Prostate gland (tissue), 2 donors: ENCODE data around the gene LYPLA2. TPM values are rescaled to one million over a fixed set of nuclear protein-coding genes. Genes with fewer than 3 reads are reported as not detected.

Experiments used
- DNase-seq: peaks from one replicate; pipeline ENCODE4 v3.0.0-alpha.2; 2019; ENCODE audit warnings: low spot score
- H3K27ac ChIP-seq, 2 donors: fragments of 200-600 bp; sonication (generic); 2 replicates each; pipeline ENCODE4 v1.5.1; 2017 to 2019
- H3K27me3 ChIP-seq: fragments of 200-600 bp; sonication (generic); replicated peaks from 2 replicates; pipeline ENCODE4 v1.5.1; 2019; ENCODE audit not compliant: insufficient read depth
- H3K36me3 ChIP-seq, 2 donors: fragments of 200-600 bp; sonication (generic); 1 replicate in 1 of 2; 2 replicates in 1 of 2; pipeline versions ENCODE4 v1.5.1 to v1.8.1; 2017 to 2019
- H3K4me1 ChIP-seq: fragments of 200-600 bp; sonication (generic); replicated peaks from 2 replicates; pipeline ENCODE4 v1.5.1; 2019
- H3K4me3 ChIP-seq, 2 donors: fragments of 200-600 bp; sonication (generic); 2 replicates each; pipeline ENCODE4 v1.5.1; 2017 to 2019
- H3K9me3 ChIP-seq: fragments of 200-600 bp; sonication (generic); 2 replicates; pipeline ENCODE4 v1.5.1; 2017
- POLR2A ChIP-seq: fragments of 450-650 bp; IDR thresholded peaks from one replicate; pipeline ENCODE4 v1.6.1; 2016; ENCODE audit warnings: antibody characterized with exemption, mild to moderate bottlenecking
- POLR2AphosphoS5 ChIP-seq: sonication (generic); formaldehyde crosslinking; IDR thresholded peaks from one replicate; pipeline ENCODE4 v1.6.1; 2017; ENCODE audit warnings: antibody characterized with exemption
- WGBS: methylation state at CpG from one replicate; pipeline ENCODE4 v1.1.5; 2018; 5-methylcytosine and 5-hydroxymethylcytosine counted together
- intact Hi-C: fragments of 100-400 bp; cut with DNase I; formaldehyde crosslinking; loops from one replicate; pipeline ENCODE4 v1.14.2; 2022
- total RNA-seq, 2 donors: library from RNA; depleted of rRNA; stranded (reverse); fragments of >200 nt; gene quantifications; one replicate each; pipeline ENCODE4 v1.1.0, GENCODE V29; 2016
- TF ChIP-seq, protein P1 (sequence below), 4 experiments: fragments of 200-600 bp in 2 of 4; fragments of 450-650 bp in 2 of 4; sonication (generic) in 2 of 4; IDR thresholded peaks; 1 replicate in 3 of 4; 2 replicates in 1 of 4; pipeline ENCODE4 v1.5.1; 2016 to 2019; ENCODE audit warnings: antibody characterized with exemption in 4 of 4, mild to moderate bottlenecking in 2 of 4, moderate library complexity in 2 of 4

The LYPLA2 gene
- total RNA-seq, 2 donors from 2014 or later: 53.6 to 57.7 TPM

- no peak overlapping the region for H3K4me3 ChIP-seq
- H3K27me3 ChIP-seq: no peaks in the 10 kb centered on the region
- WGBS: 94% methylated on average over 4 of the region's 4 CpGs
- peaks cover 0 to 10% of the 10 kb centered on the region in 2 donors for H3K36me3 ChIP-seq
- no peak overlapping the region for H3K27ac ChIP-seq
- TF ChIP-seq, protein P1, sequence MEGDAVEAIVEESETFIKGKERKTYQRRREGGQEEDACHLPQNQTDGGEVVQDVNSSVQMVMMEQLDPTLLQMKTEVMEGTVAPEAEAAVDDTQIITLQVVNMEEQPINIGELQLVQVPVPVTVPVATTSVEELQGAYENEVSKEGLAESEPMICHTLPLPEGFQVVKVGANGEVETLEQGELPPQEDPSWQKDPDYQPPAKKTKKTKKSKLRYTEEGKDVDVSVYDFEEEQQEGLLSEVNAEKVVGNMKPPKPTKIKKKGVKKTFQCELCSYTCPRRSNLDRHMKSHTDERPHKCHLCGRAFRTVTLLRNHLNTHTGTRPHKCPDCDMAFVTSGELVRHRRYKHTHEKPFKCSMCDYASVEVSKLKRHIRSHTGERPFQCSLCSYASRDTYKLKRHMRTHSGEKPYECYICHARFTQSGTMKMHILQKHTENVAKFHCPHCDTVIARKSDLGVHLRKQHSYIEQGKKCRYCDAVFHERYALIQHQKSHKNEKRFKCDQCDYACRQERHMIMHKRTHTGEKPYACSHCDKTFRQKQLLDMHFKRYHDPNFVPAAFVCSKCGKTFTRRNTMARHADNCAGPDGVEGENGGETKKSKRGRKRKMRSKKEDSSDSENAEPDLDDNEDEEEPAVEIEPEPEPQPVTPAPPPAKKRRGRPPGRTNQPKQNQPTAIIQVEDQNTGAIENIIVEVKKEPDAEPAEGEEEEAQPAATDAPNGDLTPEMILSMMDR (IDR thresholded peaks at IDR 0.05): no peak
- TF ChIP-seq POLR2AphosphoS5 (no peak), POLR2A (no peak)
- H3K4me1 ChIP-seq: no peaks in the 10 kb centered on the region
- intact Hi-C loops: no loop called here
- H3K9me3 ChIP-seq: no peaks in the 10 kb centered on the region
- no peak for DNase-seq
These were observed 23.1 kb downstream of the LYPLA2 start for GRCh38 chr1:23814016-23814415.

GRCh38 chr1:23816361-23816760, 25.4 kb downstream of the LYPLA2 start:
- 71% methylated on average over 3 of the region's 3 CpGs for WGBS
- no peak overlapping the region for H3K27ac ChIP-seq
- H3K27me3 ChIP-seq: no peaks in the 10 kb centered on the region
- H3K4me3 ChIP-seq: no peak overlapping the region
- no peaks in the 10 kb centered on the region for H3K9me3 ChIP-seq
- no peak for DNase-seq
- peaks cover 0 to 10% of the 10 kb centered on the region in 2 donors for H3K36me3 ChIP-seq
- H3K4me1 ChIP-seq: no peaks in the 10 kb centered on the region
- intact Hi-C loops: no loop called here
- TF ChIP-seq POLR2A: no peak
- TF ChIP-seq POLR2AphosphoS5: no peak
- TF ChIP-seq, protein P1 (IDR thresholded peaks at IDR 0.05): no peak

DNA sequence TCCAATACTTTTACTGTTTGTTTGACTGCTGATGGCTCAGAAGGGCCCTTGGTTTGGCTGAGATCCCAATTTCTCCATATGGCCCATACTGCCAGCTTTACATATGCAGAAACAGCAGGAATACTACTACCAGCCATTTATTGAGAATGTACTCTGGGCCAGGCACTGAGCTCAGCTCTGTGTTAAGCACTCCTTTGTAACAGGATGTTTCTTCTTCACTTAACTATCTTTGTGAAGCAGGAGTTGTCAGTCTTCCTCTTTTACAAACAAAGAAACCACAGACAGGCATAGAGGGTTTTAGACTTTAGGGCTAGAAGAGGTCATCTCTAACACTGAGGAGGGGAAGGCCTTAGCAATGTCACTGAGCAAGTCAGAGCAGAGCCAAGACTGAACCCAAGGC, 26.0 kb downstream of the LYPLA2 start:
- Histone ChIP-seq H3K36me3 (peaks cover 0 to 10% of the 10 kb centered on the region in 2 donors), H3K4me1 (no peaks in the 10 kb centered on the region), H3K9me3 (no peaks in the 10 kb centered on the region), H3K27me3 (no peaks in the 10 kb centered on the region), H3K27ac (no peak overlapping the region), H3K4me3 (no peak overlapping the region)
- TF ChIP-seq, protein P1 (IDR thresholded peaks at IDR 0.05): no peak
- no peak for TF ChIP-seq POLR2A
- no peak for TF ChIP-seq POLR2AphosphoS5
- DNase-seq: no peak
- intact Hi-C loops: no loop called here

- intact Hi-C loops: no loop called here
- Histone ChIP-seq H3K4me1 (no peaks in the 10 kb centered on the region), H3K27ac (no peak overlapping the region), H3K4me3 (no peak overlapping the region), H3K36me3 (peaks cover 0 to 10% of the 10 kb centered on the region in 2 donors), H3K9me3 (no peaks in the 10 kb centered on the region), H3K27me3 (no peaks in the 10 kb centered on the region)
- DNase-seq: no peak
- TF ChIP-seq, protein P1 (IDR thresholded peaks at IDR 0.05): no peak
- 78% methylated on average over 3 of the region's 3 CpGs for WGBS
These were observed 26.7 kb downstream of the LYPLA2 start for GRCh38 chr1:23817633-23818032.

GRCh38 chr1:23823767-23824166, 32.8 kb downstream of the LYPLA2 start:
- Histone ChIP-seq H3K27ac (no peak overlapping the region), H3K36me3 (no peaks in the 10 kb centered on the region), H3K9me3 (no peaks in the 10 kb centered on the region), H3K4me3 (no peak overlapping the region), H3K27me3 (no peaks in the 10 kb centered on the region), H3K4me1 (no peaks in the 10 kb centered on the region)
- no peak for DNase-seq
- WGBS: 85% methylated on average over 7 of the region's 7 CpGs
- intact Hi-C loops: no loop called here
- TF ChIP-seq POLR2AphosphoS5 (no peak), POLR2A (no peak)
- TF ChIP-seq, protein P1 (IDR thresholded peaks at IDR 0.05): no peak
